Measurements from ENCODE around the gene LPCAT4.
"Not testable (repeated sequence)": the region's sequence is repeated elsewhere in the genome, so short reads cannot be mapped to it uniquely, and the experiment has no call there.

The LPCAT4 gene

DNA sequence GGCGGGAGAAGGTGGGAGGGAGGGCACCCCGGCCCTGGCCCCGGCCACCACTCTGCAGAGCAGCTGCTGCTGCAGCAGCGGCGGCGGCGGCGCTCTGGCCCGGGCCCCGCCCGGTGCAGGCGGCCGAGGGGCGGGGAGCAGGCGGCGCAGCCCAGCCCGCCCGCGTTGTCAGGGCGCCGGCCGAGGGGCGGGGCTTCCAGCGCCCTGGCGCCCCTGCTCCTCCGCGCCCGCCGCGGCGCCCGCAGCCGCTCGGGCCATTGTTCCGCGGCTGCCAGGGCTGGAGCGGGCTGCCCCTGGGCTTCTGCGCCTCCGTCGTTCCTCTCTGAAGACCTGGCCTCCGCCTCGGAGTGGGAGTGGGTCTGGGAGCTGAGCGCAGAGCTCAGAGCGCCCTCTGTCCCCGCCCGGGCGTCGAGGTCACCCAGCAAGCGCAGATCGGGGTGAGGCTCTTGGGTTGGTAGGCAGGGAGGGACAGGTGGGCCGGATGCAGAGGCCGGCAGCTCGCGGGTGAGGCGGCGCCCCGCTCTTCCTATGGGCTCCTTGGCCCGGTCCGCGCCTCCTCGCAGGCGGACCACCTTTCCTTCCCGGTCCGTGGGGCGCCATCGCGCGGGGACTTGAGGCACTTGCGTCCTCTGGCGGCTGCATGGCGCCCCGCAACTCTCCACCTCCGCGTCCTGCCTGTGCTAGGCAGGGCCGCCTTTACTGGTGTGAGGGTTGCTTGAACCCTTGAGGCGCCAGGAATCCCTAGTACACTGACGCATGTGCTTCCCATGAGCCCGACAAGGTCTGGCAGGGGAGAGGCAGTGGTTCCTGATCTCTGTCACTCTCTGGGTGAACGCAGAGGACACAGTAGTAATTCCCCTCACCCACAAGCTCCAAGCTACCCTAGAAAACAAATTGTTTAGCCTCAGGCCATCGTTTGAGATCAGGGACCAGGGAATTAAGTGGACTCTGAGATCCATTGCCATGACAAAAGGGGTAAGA lies at the start of gene LPCAT4:
Gene LPCAT4 (minus strand): TSS at position 96 of the 981 bp plus-strand sequence. CDS start 96 bp downstream, outside the sequence.
- DNase-seq = peak; percentile 57

DNA sequence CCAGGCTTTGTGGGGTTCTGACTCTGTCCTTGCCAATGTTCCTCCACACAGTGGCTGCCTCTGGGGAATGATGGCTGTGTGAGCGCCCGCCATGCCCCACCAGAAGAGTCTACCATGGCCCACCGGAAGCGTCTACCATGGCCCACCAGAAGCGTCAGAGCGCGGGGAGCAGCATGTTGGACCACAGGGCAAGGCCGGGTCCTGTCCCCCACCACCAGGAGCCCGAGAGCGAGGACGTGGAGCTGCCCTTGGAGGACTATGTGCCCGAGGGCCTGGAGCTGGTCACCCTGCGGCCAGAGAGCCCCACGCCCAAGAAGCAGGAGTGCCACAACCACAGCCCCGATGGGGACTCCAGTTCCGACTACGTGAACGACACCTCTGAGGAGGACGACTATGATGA lies 42.5 kb upstream of the LPCAT4 start:
- not testable (repeated sequence) for DNase-seq

GRCh38 chr15:34408973-34409372 lies 42.0 kb upstream of the LPCAT4 start:
- not testable (repeated sequence) for DNase-seq

DNA sequence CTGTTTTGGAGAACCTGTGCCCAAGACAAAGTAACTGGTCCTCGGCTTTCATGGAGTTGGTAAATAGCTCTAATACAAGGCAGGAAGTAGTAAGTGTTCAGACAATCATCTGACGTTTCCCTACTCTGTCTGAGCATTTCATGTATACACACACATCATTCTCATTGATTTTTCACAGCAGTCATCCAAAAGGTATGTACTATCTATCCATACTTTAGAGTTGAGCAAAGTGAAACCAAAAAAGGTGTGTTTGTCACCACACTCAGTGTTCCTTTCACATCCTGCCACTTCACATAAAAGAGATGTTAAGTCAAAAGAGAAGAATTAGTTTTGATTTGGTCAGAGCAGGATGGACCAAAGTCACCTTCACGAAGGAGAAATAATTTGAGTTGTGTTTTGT lies 36.9 kb upstream of the LPCAT4 start:
- DNase-seq = not testable (repeated sequence)

DNA sequence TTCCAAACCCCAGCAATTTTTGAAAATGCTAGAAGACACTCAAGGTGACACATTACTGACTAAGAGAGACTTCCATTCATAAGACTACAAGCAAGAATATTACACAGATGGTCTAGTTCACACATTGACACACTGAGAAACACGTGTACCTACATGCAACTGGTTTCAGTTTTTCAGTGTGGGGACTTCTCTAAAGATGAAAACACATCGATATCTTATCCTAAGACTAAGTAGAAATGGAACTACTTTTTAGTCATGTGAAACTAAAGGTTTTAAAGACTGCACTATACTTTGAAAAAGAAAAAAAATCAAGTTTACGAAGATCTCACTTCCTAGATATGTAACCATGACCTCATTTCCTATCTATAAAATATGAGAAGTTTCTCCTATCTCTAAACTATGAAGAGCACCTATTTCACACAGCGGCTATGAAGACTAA lies 36.2 kb upstream of the LPCAT4 start:
- not testable (repeated sequence) for DNase-seq

- not testable (repeated sequence) for DNase-seq
Observed at GRCh38 chr15:34397637-34398259, 30.8 kb upstream of the LPCAT4 start.

GRCh38 chr15:34392981-34393380 lies 26.0 kb upstream of the LPCAT4 start:
- DNase-seq = not testable (repeated sequence)

GRCh38 chr15:34389594-34390086 lies 22.6 kb upstream of the LPCAT4 start:
- DNase-seq = not testable (repeated sequence)

DNA sequence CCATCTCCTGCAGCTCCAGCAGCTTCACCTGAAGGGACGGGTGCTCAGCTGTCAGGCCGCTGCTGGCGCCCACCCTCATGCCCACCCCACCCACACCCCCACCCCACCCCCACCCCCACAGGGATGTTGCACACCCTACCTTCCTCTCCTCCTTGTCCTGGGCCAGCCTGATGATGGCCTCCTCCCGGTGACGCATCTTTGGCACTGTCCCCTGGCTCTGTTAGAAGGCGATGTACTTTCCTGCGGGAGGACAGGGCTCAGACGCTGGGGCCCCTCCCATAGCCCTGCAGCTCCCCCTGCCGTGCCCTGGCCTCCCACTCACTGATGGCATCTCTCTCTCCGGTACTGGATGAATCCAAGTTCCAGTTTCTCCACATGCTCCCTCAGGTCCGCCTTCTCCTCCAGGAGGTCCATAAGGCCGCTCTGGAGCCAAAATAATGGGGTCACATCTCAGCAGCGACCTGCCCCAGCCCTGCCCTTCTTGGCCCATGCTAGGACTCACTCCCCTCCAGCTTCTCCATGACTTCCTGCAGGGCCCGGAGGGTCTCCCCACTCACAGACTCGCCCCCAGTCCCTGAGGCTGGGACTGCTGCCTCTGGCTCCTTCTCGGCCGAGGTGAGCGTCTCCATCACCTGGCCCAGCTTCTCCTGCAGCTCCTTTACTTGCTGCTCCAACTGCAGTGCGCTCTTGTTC lies 15.0 kb upstream of the LPCAT4 start:
- not testable (repeated sequence) for DNase-seq

DNA sequence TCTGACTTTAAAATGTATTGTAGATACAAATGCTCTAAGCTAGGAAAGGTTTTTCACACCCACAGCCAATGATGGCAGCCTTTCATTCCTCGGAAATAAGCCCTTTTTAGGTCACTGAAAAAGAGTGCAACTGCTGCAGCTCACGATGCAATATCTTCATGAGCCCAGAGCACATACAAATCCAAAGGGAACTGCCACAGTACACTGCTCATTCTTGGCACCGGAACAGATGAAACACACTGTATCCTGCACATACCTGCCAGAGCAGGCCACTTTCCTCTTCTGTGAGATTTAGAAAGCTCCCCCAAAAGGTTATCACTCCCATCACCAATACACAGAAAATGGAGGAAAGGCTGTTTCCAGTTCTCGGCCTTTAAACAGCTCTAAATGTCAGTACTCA lies 13.5 kb upstream of the LPCAT4 start:
- not testable (repeated sequence) for DNase-seq

DNA sequence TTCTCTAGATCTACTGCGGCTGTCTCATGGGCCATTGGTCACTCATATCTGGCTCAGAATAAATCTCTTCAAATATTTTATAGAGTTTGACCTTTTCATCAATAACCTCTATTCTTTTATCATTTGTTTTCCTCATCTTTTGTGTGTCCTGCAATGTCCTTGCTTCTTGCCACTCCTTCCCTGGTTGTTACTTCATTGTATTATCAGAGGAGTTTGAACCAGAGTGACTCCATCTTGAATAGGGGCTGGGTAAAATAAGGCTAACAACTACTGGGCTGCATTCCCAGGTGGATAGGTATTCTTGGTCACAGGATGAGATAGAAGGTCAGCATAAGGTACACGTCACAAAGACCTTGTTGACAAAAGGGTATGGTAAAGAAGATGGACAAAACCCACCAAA lies 9.9 kb upstream of the LPCAT4 start:
- no peak for DNase-seq

DNA sequence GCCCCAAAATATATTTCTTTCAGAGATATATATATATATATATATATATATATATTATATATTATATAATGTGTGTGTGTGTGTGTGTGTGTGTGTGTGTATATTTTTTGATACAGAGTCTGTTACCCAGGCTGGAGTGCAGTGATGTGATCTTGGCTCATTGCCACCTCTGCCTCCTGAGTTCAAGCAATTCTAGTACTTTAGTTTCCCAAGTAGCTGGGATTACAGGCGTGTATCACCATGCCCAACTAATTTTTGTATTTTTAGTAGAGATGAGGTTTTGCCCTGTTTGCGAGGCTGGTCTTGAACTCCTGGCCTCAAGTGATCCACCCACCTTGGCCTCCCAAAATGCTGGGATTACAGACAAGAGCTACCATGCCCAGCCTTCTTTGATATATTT lies 8.5 kb upstream of the LPCAT4 start:
- not testable (repeated sequence) for DNase-seq

DNA sequence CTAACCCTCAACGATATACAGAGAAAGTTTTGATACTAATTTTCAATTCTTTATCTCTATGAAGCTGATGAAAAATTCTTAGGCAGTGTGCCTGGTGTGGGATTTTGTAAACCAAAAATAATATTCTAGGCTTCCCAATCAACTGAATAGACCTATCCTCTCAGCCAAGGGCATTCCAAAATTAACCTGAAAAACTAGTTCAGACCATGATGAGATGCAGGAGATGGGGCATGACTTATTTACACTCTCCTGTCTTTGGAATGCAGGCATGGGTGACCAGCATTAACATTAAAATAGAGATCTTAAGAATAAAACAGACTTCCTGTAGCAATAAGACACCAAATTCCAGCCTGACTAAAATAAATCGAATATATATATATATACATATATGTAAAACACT lies 7.8 kb upstream of the LPCAT4 start:
- DNase-seq = no peak

- DNase-seq = no peak
Observed at GRCh38 chr15:34373951-34374350, 7.0 kb upstream of the LPCAT4 start.

- no peak for DNase-seq
Observed at GRCh38 chr15:34370643-34371042, 3.6 kb upstream of the LPCAT4 start.

GRCh38 chr15:34370129-34370528 lies 3.1 kb upstream of the LPCAT4 start:
- no peak for DNase-seq

DNA sequence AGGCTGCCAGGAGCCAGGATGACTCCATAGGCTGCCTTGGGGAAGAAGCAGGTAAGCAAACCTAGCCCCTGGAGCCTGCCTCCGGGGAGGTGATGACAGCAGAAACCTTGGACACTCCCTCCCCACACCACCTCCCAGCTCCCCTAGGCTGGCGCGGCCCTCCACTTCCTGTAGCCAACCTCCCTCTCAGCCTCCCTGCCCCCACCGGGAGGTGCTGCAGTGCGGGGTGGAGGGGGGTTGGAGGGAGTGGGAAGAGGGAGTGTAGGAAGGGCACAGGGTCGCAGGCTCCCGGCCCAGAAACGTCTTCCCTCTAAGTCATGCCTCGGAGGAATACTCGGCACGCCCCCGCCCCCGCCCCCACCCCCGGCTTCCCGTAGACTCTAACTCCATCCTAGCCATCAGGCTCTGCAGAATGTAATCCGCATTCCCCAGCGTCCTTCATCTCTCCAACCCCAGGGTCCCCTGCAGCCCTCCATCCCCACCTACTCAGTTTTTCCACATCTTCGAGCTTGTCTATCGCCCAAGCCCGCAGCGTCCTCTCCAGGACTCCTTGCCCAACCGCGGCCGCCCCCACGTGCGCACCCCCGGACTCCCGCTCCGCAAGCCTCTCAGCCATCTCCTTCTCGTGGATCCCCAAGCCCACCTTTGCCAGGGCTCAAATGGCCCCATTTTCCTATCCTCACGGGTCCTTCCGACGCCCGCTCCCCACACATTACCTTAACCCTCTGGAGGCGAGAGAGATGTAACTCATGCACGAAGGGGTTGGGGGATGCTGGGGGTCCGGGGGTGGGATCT lies 528 bp downstream of the LPCAT4 start:
- DNase-seq = no peak

GRCh38 chr15:34365836-34366235 lies 1.2 kb downstream of the LPCAT4 start:
- no peak for DNase-seq

DNA sequence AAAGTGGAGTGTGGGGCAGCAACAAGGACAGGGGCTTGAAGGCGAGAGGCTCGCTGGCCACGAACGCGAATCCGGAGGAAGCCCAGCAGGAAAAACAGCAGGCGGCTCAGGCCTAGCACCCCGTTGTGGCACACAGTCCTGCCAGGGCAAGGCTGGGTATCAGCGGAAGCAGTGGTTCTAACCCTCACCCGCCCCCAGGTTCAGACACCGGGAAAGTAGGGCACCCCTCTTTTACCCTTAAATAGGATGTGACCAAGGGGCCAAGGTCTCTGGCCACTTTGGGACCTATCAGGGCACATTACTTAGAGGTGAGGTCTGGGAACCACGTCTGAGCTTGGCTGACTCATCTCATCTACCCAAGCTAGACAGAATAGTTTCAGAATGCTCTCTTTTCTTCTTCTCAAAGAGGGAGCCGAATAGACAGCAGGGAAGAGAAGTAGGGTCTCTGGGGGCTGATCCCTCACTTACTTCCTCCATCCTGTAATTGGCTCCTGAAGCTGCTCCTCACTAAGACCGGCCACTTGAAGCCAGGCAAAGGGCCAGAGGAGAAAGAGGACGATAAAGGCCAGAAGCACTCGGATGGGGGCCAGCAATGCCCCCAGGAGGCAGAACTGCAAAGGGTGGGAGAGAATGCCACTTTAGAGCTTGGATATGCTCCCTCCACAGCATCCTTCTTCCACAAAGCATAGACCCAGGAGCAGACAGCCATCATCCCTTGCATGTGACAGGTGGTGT lies 1.7 kb downstream of the LPCAT4 start:
- no peak for DNase-seq

DNA sequence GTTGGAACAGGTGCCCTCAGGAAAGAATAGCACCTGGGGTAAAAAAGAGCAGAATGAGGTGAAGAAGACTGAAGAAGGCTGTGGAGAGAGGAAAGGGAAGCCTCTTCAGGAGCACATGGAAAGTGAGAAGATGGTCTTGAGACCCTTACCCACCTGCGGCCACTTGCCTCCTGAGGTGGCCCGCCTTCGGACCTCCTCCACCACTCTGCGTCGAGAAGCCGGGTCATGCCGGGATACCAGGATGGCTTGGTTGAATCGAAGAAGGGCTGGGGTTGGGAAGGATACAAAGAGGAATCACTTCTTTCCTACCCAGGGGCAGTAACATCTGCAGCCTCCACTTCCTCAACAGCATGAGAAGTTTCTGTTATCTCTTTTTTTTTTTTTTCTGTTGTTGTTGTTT lies 3.0 kb downstream of the LPCAT4 start:
- DNase-seq = no peak

DNA sequence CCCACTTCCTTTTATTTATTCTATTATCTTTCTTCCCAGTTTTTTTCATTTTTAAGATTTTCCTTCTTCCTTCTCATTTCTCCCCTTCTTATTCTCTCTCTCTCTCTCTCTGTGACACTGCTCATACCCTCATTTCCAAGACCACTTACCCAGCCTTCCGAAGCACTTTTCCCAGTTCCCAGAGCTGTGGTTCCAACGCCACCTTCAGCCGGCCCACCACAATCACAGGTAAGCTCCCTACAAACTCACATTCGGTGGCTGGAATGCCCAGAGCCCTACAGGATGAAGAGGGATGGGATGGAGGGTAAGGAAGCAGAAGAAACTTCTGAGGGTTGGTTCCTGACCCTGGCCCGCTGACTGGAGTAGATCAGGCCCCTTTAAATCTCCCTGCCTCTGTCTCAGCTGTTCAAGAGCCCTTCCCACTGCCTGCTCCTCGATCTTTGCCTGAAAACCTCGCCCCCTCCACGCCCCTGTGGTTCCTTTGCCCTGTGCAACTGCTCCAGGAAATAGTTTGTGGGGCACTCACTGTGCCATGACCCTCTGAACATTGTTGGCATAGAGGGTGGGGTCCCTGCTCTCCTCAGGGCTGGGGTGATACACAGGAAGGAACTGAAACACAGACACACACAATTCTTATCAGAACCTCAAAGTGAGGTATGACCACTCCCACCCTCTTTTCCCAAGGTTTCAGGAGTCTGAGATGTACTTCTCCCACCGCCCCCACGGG lies 4.8 kb downstream of the LPCAT4 start:
- no peak for DNase-seq

Data from NCI-H1048 (cell line).